GM23338 (cell line): Measurements from ENCODE around the gene CACNA1C. TPM values are rescaled to one million over a fixed set of nuclear protein-coding genes. Genes with fewer than 3 reads are reported as not detected.

Experiments
- ATAC-seq: fragments of 200-7000 bp; cut with Tn5 transposase; 3 replicates; pipeline ENCODE4 v1.9.1; 2020
- DNase-seq: peaks from one replicate; pipeline ENCODE4 v3.0.0-alpha.2; 2015; ENCODE audit warnings: low spot score
- H2AFZ ChIP-seq: fragments of 200-600 bp; sonication (generic); 2 replicates; pipeline ENCODE4 v1.8.0; 2016; ENCODE audit warnings: antibody characterized with exemption, mild to moderate bottlenecking, moderate library complexity
- H3F3A ChIP-seq: fragments of 200-600 bp; sonication (generic); replicated peaks from 2 replicates; pipeline ENCODE4 v1.8.0; 2017; ENCODE audit warnings: antibody characterized with exemption, mixed run types, low read depth
- H3K27ac ChIP-seq: fragments of 200-600 bp; sonication (generic); 2 replicates; pipeline ENCODE4 v1.6.1; 2016; ENCODE audit warnings: low read depth
- H3K27me3 ChIP-seq: fragments of 200-600 bp; sonication (generic); 2 replicates; pipeline ENCODE4 v1.8.0; 2016; ENCODE audit warnings: mild to moderate bottlenecking, mixed run types, moderate library complexity; ENCODE audit not compliant: insufficient read depth
- H3K36me3 ChIP-seq: fragments of 200-600 bp; sonication (generic); 2 replicates; pipeline ENCODE4 v1.8.0; 2016; ENCODE audit warnings: mild to moderate bottlenecking; ENCODE audit not compliant: insufficient read depth
- H3K4me1 ChIP-seq: fragments of 200-600 bp; sonication (generic); 2 replicates; pipeline ENCODE4 v1.8.0; 2016; ENCODE audit warnings: mild to moderate bottlenecking, moderate library complexity; ENCODE audit not compliant: insufficient read depth
- H3K4me2 ChIP-seq: fragments of 200-600 bp; sonication (generic); 2 replicates; pipeline ENCODE4 v1.7.1; 2017; ENCODE audit warnings: mixed run types
- H3K4me3 ChIP-seq: fragments of 200-600 bp; sonication (generic); 2 replicates; pipeline ENCODE4 v1.6.1; 2016; ENCODE audit warnings: mixed run types
- H3K79me2 ChIP-seq: fragments of 200-600 bp; sonication (generic); replicated peaks from 2 replicates; pipeline ENCODE4 v1.8.0; 2017; ENCODE audit warnings: mild to moderate bottlenecking; ENCODE audit not compliant: insufficient read depth
- H3K9me2 ChIP-seq: fragments of 200-600 bp; sonication (generic); 2 replicates; pipeline ENCODE4 v1.8.0; 2017; ENCODE audit not compliant: insufficient read depth
- H4K20me1 ChIP-seq: fragments of 200-600 bp; sonication (generic); replicated peaks from 2 replicates; pipeline ENCODE4 v1.8.0; 2017; ENCODE audit warnings: mild to moderate bottlenecking; ENCODE audit not compliant: insufficient read depth
- H3K27ac Mint-ChIP-seq: 2 replicates; pipeline ENCODE4 v1.8.0; 2020; ENCODE audit warnings: inconsistent platforms, mild to moderate bottlenecking, moderate library complexity, mixed read lengths
- H3K27me3 Mint-ChIP-seq: 3 replicates; pipeline ENCODE4 v1.8.0; 2022; ENCODE audit warnings: low read depth, mild to moderate bottlenecking, moderate library complexity, mixed read lengths, inconsistent platforms; ENCODE audit not compliant: insufficient read depth, poor library complexity
- H3K36me3 Mint-ChIP-seq: 3 replicates; pipeline ENCODE4 v1.8.0; 2021; ENCODE audit warnings: low read depth, mild to moderate bottlenecking, inconsistent platforms, moderate library complexity, mixed read lengths
- H3K4me1 Mint-ChIP-seq: 3 replicates; pipeline ENCODE4 v1.8.0; 2020; ENCODE audit warnings: mild to moderate bottlenecking, inconsistent platforms, mixed read lengths
- H3K4me3 Mint-ChIP-seq: 3 replicates; pipeline ENCODE4 v1.8.0; 2021; ENCODE audit warnings: moderate library complexity, mild to moderate bottlenecking, inconsistent platforms, mixed read lengths
- H3K9me3 Mint-ChIP-seq: 3 replicates; pipeline ENCODE4 v1.8.0; 2020; ENCODE audit warnings: moderate library complexity, mild to moderate bottlenecking, inconsistent platforms, mixed read lengths
- CREB1 ChIP-seq: fragments of 250-450 bp; sonication (Bioruptor Pico); IDR thresholded peaks from 2 replicates; pipeline ENCODE4 v1.5.0; 2020; ENCODE audit warnings: low read depth, mild to moderate bottlenecking, moderate library complexity
- JUNB ChIP-seq: IDR thresholded peaks from one replicate; pipeline ENCODE4 v1.6.1; 2016; ENCODE audit warnings: antibody characterized with exemption; ENCODE audit not compliant: unreplicated experiment
- NANOG ChIP-seq: IDR thresholded peaks from 2 replicates; pipeline ENCODE4 v1.6.1; 2016; ENCODE audit warnings: antibody characterized with exemption, borderline replicate concordance
- ZNF114 ChIP-seq: fragments of 250-450 bp; sonication (Bioruptor Pico); IDR thresholded peaks from 2 replicates; pipeline ENCODE4 v1.5.0; 2020; ENCODE audit warnings: mild to moderate bottlenecking, moderate library complexity
- ZNF462 ChIP-seq: fragments of 250-450 bp; sonication (Bioruptor Pico); IDR thresholded peaks from 2 replicates; pipeline ENCODE4 v1.5.0; 2020; ENCODE audit warnings: mild to moderate bottlenecking, moderate library complexity
- polyA plus RNA-seq: library from polyadenylated mRNA; unstranded; fragments of >200 nt; fragmentation: Nextera tagmentation; extraction: Ambion mirVana; gene quantifications from 2 replicates; pipeline ENCODE4 v1.2.1, GENCODE V29; 2016
- total RNA-seq: library from RNA; depleted of rRNA; stranded (reverse); fragments of >200 nt; shearing (Covaris generic); gene quantifications from 2 replicates; pipeline ENCODE4 v1.2.3, GENCODE V29; 2014
- TF ChIP-seq, protein P1 (sequence below), 2 experiments: fragments of 200-600 bp in 1 of 2; sonication (generic) in 1 of 2; conservative IDR thresholded peaks; 2 replicates each; pipeline versions ENCODE4 v1.5.1 to v1.6.1; 2016 to 2017; ENCODE audit warnings: antibody characterized with exemption in 2 of 2, low read depth in 2 of 2, mild to moderate bottlenecking in 2 of 2, moderate library complexity in 1 of 2

The CACNA1C gene
- total and polyA plus RNA-seq, 2 experiments from 2014 or later: 0.78 to 2.1 TPM

GRCh38 chr12:2314492-2314891, 261.7 kb downstream of the CACNA1C start (continued):
- TF ChIP-seq ZNF462 (CRISPR knock-in tag): no peak
- no peak for TF ChIP-seq JUNB
- no peak for TF ChIP-seq CREB1 (CRISPR knock-in tag)
- no peak for TF ChIP-seq NANOG

DNA sequence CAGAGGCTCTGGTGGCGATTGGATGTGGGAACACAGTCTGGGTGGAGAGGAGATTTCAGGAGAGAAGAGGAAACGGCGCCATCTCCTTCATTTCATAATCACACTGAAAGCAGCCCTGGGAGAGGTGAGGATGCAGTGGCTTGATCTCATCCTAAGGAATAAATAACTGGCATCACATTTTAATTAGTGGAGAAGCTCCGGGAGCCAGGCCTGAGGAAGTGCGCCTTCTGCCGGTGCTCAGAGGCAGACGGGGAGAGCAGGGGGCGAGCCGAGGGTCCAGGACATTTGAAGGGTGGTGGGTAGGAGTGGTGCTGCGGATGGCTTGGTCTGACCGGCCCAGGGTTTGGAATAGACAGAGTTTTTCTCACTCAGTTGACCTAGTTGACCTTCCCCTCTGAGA, 265.0 kb downstream of the CACNA1C start:
- H3K27ac ChIP-seq: no peak overlapping the region
- no peak overlapping the region for H2AFZ ChIP-seq
- H3K4me1 ChIP-seq: no peaks in the 10 kb centered on the region
- no peaks in the 10 kb centered on the region for H3K79me2 ChIP-seq
- Mint-ChIP-seq H3K9me3 (no peaks in the 10 kb centered on the region), H3K27me3 (peaks cover 4% of the 10 kb centered on the region), H3K36me3 (no peaks in the 10 kb centered on the region), H3K4me1 (peaks cover 2% of the 10 kb centered on the region), H3K27ac (no peak overlapping the region), H3K4me3 (no peak overlapping the region)
- no peaks in the 10 kb centered on the region for H3K36me3 ChIP-seq
- H3K27me3 ChIP-seq: no peaks in the 10 kb centered on the region
- no peak overlapping the region for H3K4me2 ChIP-seq
- no peaks in the 10 kb centered on the region for H4K20me1 ChIP-seq
- no peaks in the 10 kb centered on the region for H3K9me2 ChIP-seq
- H3K4me3 ChIP-seq: no peak overlapping the region
- H3F3A ChIP-seq: no peaks in the 10 kb centered on the region
- peak; percentile 82 for ATAC-seq
- peak; percentile 27 for DNase-seq
- TF ChIP-seq, protein P1, sequence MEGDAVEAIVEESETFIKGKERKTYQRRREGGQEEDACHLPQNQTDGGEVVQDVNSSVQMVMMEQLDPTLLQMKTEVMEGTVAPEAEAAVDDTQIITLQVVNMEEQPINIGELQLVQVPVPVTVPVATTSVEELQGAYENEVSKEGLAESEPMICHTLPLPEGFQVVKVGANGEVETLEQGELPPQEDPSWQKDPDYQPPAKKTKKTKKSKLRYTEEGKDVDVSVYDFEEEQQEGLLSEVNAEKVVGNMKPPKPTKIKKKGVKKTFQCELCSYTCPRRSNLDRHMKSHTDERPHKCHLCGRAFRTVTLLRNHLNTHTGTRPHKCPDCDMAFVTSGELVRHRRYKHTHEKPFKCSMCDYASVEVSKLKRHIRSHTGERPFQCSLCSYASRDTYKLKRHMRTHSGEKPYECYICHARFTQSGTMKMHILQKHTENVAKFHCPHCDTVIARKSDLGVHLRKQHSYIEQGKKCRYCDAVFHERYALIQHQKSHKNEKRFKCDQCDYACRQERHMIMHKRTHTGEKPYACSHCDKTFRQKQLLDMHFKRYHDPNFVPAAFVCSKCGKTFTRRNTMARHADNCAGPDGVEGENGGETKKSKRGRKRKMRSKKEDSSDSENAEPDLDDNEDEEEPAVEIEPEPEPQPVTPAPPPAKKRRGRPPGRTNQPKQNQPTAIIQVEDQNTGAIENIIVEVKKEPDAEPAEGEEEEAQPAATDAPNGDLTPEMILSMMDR (conservative IDR thresholded peaks at IDR 0.05; ENCODE audit: low read depth in 2 of 2): peak; percentile 29 to 52
- TF ChIP-seq ZNF114 (CRISPR knock-in tag): no peak
